Umbilical cord (tissue), 2 donors: Measurements from ENCODE around the gene P2RX7. TPM values are rescaled to one million over a fixed set of nuclear protein-coding genes. Genes with fewer than 3 reads are reported as not detected.
A peak's percentile ranks its signal among the peaks of the same experiment; 100 is the strongest.
"Not testable (repeated sequence)": the region's sequence is repeated elsewhere in the genome, so short reads cannot be mapped to it uniquely, and the experiment has no call there.

Source experiments
- DNase-seq: peaks from one replicate; pipeline ENCODE4 v3.0.0-alpha.2; 2015; ENCODE audit warnings: low spot score
- total RNA-seq: library from RNA; depleted of rRNA; stranded (reverse); fragments of >200 nt; gene quantifications from one replicate; pipeline ENCODE4 v1.2.3, GENCODE V29; 2014; ENCODE audit warnings: low replicate concordance; ENCODE audit not compliant: insufficient read depth

Gene P2RX7
- total RNA-seq, 1 donor from 2014 or later: 5.3 TPM

- DNase-seq: no peak
Measured at GRCh38 chr12:121203482-121203881, 70.8 kb downstream of the P2RX7 start.

GRCh38 chr12:121205491-121205890 is 72.8 kb downstream of the P2RX7 start:
- DNase-seq: no peak

GRCh38 chr12:121208571-121208970 is 75.9 kb downstream of the P2RX7 start:
- not testable (repeated sequence) for DNase-seq

GRCh38 chr12:121209221-121209620 is 76.5 kb downstream of the P2RX7 start:
- no peak for DNase-seq

GRCh38 chr12:121209624-121210572 is 77.2 kb downstream of the P2RX7 start, which contains the start of gene P2RX4:
TSS of gene P2RX4 (plus strand) at chr12:121210129. CDS start at chr12:121210165, 36 bp downstream.
- DNase-seq: peak; percentile 87

- no peak for DNase-seq
Measured at GRCh38 chr12:121212875-121213274, 80.2 kb downstream of the P2RX7 start.

- DNase-seq: no peak
Measured at GRCh38 chr12:121214166-121214777, 81.6 kb downstream of the P2RX7 start.

GRCh38 chr12:121214855-121215745 is 82.4 kb downstream of the P2RX7 start:
- DNase-seq: peak; percentile 64

- DNase-seq: no peak
Measured at GRCh38 chr12:121216102-121216501, 83.4 kb downstream of the P2RX7 start.

GRCh38 chr12:121217063-121217462 is 84.4 kb downstream of the P2RX7 start:
- no peak for DNase-seq

- no peak for DNase-seq
Measured at GRCh38 chr12:121217761-121218160, 85.1 kb downstream of the P2RX7 start.

- DNase-seq: no peak
Measured at GRCh38 chr12:121218588-121219352, 86.1 kb downstream of the P2RX7 start.

GRCh38 chr12:121219353-121219986 is 86.8 kb downstream of the P2RX7 start:
- DNase-seq: no peak

- DNase-seq: no peak
Measured at GRCh38 chr12:121222847-121223246, 90.2 kb downstream of the P2RX7 start.

- DNase-seq: no peak
Measured at GRCh38 chr12:121223292-121224285, 90.9 kb downstream of the P2RX7 start.

GRCh38 chr12:121224591-121224990 is 91.9 kb downstream of the P2RX7 start:
- DNase-seq: no peak

- no peak for DNase-seq
Measured at GRCh38 chr12:121226399-121226798, 93.7 kb downstream of the P2RX7 start.

- not testable (repeated sequence) for DNase-seq
Measured at GRCh38 chr12:121226871-121227270, 94.2 kb downstream of the P2RX7 start.

- peak; percentile 35 for DNase-seq
Measured at GRCh38 chr12:121227294-121227693, 94.6 kb downstream of the P2RX7 start.
